Left ventricle myocardium inferior (tissue), 1 donor: ENCODE results near the gene SS18L1. TPM values are rescaled to one million over a fixed set of nuclear protein-coding genes. Genes with fewer than 3 reads are reported as not detected.

ENCODE experiments used
- DNase-seq: peaks from one replicate; pipeline ENCODE4 v3.0.0-alpha.2; 2020
- H3K27ac ChIP-seq: fragments of 200-600 bp; replicated peaks from 2 replicates; pipeline ENCODE4 v1.8.0; 2021
- H3K27me3 ChIP-seq: fragments of 200-600 bp; 2 replicates; pipeline ENCODE4 v1.8.0; 2021; ENCODE audit warnings: low read depth
- H3K36me3 ChIP-seq: fragments of 200-600 bp; 2 replicates; pipeline ENCODE4 v1.8.0; 2021
- H3K4me1 ChIP-seq: fragments of 200-600 bp; 2 replicates; pipeline ENCODE4 v1.8.0; 2021
- H3K4me3 ChIP-seq: fragments of 200-600 bp; 2 replicates; pipeline ENCODE4 v1.8.0; 2021; ENCODE audit warnings: mild to moderate bottlenecking, moderate library complexity
- H3K9me3 ChIP-seq: fragments of 200-600 bp; replicated peaks from 2 replicates; pipeline ENCODE4 v1.8.0; 2021
- intact Hi-C: fragments of 100-400 bp; cut with micrococcal nuclease; formaldehyde crosslinking; loops from one replicate; pipeline ENCODE4 v1.11.0; 2022
- total RNA-seq: library from RNA; stranded (reverse); fragmentation: NEBNext Ultra II Directional; extraction: Animal tissue kit (Norgen Biotek cat#: 25700); gene quantifications from one replicate; pipeline ENCODE4 v1.2.1, GENCODE V29; 2021
- TF ChIP-seq, protein P1 (sequence below): fragments of 200-600 bp; IDR thresholded peaks from 2 replicates; pipeline ENCODE4 v1.8.0; 2021; ENCODE audit warnings: antibody characterized with exemption, mild to moderate bottlenecking, borderline replicate concordance
- donor health status: DM: no; HTN: yes; CAD: no; lungs with severe emphysema.

SS18L1 gene
- total RNA-seq, 1 donor from 2014 or later, result 9.0 TPM

DNA sequence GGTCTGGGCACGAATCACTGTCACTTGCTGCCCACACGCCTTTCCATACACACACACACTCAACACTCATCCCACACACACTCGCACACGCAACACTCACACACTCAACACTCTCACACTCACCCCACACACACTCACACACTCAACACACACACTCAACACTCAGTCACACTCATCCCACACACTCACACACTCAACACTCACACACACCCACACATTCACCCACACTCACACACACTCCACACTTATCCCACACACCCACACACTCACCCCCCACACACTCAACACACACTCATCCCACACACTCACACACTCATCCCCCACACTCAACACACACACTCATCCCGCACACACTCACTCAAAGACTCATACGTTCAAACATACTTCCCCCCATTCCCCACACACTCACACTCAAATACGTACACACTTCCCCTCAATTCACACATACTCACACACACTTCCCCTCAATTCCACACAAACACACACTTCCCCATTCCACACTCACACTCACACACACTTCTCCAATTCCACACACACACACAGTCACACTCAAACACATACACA is 85.5 kb downstream of the SS18L1 start:
- DNase-seq, result no peak
- Histone ChIP-seq H3K9me3 (no peaks in the 10 kb centered on the region), H3K4me1 (peaks cover 29% of the 10 kb centered on the region), H3K27ac (no peak overlapping the region), H3K4me3 (no peak overlapping the region), H3K27me3 (peaks cover 58% of the 10 kb centered on the region), H3K36me3 (no peaks in the 10 kb centered on the region)
- TF ChIP-seq, protein P1, sequence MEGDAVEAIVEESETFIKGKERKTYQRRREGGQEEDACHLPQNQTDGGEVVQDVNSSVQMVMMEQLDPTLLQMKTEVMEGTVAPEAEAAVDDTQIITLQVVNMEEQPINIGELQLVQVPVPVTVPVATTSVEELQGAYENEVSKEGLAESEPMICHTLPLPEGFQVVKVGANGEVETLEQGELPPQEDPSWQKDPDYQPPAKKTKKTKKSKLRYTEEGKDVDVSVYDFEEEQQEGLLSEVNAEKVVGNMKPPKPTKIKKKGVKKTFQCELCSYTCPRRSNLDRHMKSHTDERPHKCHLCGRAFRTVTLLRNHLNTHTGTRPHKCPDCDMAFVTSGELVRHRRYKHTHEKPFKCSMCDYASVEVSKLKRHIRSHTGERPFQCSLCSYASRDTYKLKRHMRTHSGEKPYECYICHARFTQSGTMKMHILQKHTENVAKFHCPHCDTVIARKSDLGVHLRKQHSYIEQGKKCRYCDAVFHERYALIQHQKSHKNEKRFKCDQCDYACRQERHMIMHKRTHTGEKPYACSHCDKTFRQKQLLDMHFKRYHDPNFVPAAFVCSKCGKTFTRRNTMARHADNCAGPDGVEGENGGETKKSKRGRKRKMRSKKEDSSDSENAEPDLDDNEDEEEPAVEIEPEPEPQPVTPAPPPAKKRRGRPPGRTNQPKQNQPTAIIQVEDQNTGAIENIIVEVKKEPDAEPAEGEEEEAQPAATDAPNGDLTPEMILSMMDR, result no peak
- intact Hi-C loops, result no loop called here

DNA sequence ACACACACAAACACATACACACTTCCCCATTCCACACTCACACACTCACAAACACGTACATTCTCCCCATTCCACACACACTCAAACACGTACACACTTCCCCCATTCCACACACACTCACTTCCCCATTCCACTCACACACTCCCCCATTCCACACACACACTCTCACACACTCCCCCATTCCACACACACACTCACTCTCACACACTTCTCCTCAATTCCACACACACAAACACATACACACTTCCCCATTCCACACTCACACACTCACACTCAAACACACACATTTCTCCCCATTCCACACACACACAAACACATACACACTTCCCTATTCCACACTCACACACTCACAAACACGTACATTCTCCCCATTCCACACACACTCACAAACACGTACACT is 86.1 kb downstream of the SS18L1 start:
- no peaks in the 10 kb centered on the region for H3K9me3 ChIP-seq
- TF ChIP-seq, protein P1, result no peak
- no peak for DNase-seq
- H3K4me3 ChIP-seq, result no peak overlapping the region
- intact Hi-C loops, result no loop called here
- peaks cover 34% of the 10 kb centered on the region for H3K4me1 ChIP-seq
- peaks cover 52% of the 10 kb centered on the region for H3K27me3 ChIP-seq
- no peaks in the 10 kb centered on the region for H3K36me3 ChIP-seq
- H3K27ac ChIP-seq, result no peak overlapping the region

DNA sequence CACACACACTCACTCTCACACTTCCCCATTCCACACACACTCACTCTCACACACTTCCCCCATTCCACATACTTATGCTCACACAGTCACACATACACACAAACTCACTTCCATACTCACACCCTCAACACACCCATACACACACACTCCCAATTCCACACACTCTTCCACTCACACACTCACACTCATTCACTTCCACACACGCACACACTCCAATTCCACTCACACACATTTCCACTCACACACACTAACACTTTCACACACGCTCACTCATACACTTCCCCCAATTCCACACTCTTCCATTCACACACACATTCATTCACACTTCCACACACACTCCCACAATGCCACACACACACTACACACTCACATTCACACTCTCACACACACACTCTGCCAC is 86.7 kb downstream of the SS18L1 start:
- H3K27ac ChIP-seq, result no peak overlapping the region
- H3K9me3 ChIP-seq, result no peaks in the 10 kb centered on the region
- DNase-seq, result no peak
- H3K4me3 ChIP-seq, result no peak overlapping the region
- TF ChIP-seq, protein P1, result no peak
- H3K27me3 ChIP-seq, result peaks cover 47% of the 10 kb centered on the region
- intact Hi-C loops, result no loop called here
- H3K4me1 ChIP-seq, result peaks cover 34% of the 10 kb centered on the region
- no peaks in the 10 kb centered on the region for H3K36me3 ChIP-seq

DNA sequence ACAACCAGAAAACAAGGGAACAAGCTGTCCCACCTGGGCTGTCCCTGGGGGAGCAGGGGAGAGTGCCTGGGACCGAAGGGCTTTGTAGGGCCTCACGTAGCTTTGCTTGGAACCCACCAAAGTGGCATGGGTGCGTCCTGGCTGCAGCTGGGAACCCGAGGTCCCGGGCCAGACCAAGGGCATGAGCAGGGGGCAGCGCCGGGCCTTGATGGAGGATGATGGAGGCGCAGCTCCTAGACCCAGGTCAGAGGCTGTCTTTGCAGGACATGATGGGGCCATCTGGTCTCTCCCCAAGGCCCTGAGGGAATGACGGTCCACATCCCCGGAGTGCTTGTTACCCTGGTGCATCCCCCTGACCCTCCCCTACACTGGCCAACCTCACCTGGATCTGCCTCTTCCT is 87.1 kb downstream of the SS18L1 start:
- H3K4me3 ChIP-seq, result no peak overlapping the region
- H3K4me1 ChIP-seq, result peaks cover 34% of the 10 kb centered on the region
- TF ChIP-seq, protein P1, result no peak
- DNase-seq, result no peak
- intact Hi-C loops, result no loop called here
- H3K9me3 ChIP-seq, result no peaks in the 10 kb centered on the region
- H3K36me3 ChIP-seq, result no peaks in the 10 kb centered on the region
- no peak overlapping the region for H3K27ac ChIP-seq
- H3K27me3 ChIP-seq, result peaks cover 43% of the 10 kb centered on the region

DNA sequence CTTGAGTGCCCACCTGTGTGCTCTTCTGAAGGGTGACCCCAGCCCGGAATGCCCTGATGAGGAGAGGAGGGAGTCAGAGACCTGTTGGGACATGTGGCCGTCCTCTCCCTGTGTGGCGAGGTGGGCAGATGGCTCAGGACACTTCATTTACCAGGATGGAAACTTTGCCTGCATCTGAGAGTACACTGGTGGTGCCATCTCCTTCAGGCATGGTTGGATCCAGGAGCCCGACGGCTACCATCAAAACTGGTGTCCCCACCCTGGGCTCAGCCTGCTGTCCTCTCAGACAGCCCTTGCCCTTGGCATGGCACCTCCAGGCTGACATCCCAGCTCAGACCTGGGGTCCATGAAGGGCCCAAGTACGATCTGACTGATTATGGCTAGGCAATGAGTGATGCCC is 87.7 kb downstream of the SS18L1 start:
- intact Hi-C loops, result no loop called here
- no peak overlapping the region for H3K27ac ChIP-seq
- H3K4me3 ChIP-seq, result no peak overlapping the region
- no peaks in the 10 kb centered on the region for H3K9me3 ChIP-seq
- TF ChIP-seq, protein P1, result no peak
- DNase-seq, result no peak
- no peaks in the 10 kb centered on the region for H3K36me3 ChIP-seq
- H3K27me3 ChIP-seq, result peaks cover 40% of the 10 kb centered on the region
- peaks cover 35% of the 10 kb centered on the region for H3K4me1 ChIP-seq

Other genes with a start within 250 kb of the SS18L1 start
- 11.8 TPM for gene TAF4, start 77.9 kb upstream of the SS18L1 start, total RNA-seq
- 51.6 TPM for gene LSM14B, start 21.3 kb upstream of the SS18L1 start, total RNA-seq
- 233 TPM for gene PSMA7, start 375 bp upstream of the SS18L1 start, total RNA-seq
- gene MTG2, start 39.3 kb downstream of the SS18L1 start, total RNA-seq, result 25.9 TPM
- not detected for gene HRH3, start 76.5 kb downstream of the SS18L1 start, total RNA-seq
- 55.3 TPM for gene OSBPL2, start 94.8 kb downstream of the SS18L1 start, total RNA-seq
- 70.5 TPM for gene ADRM1, start 159.2 kb downstream of the SS18L1 start, total RNA-seq
- gene LAMA5, start 223.5 kb downstream of the SS18L1 start, total RNA-seq, result 70.9 TPM
- 661 TPM for gene RPS21, start 243.3 kb downstream of the SS18L1 start, total RNA-seq